GM18507 (cell line): ENCODE measurements around the gene CCDC88A.
"Not testable (repeated sequence)": the region's sequence is repeated elsewhere in the genome, so short reads cannot be mapped to it uniquely, and the experiment has no call there.

Source experiments
- DNase-seq: peaks from one replicate; pipeline ENCODE4 v3.0.0; 2011; ENCODE audit warnings: low read depth; ENCODE audit not compliant: insufficient read length; ENCODE audit errors: extremely low spot score
- FAIRE-seq: peaks from 2 replicates; lab custom pipeline; 2011; peaks lifted over from hg19 to GRCh38; lab: Jason Lieb, UNC

The CCDC88A gene

GRCh38 chr2:55391615-55392242 is 27.9 kb downstream of the CCDC88A start:
- FAIRE-seq, result no peak
- no peak for DNase-seq

- no peak for FAIRE-seq
- no peak for DNase-seq
These were observed 28.5 kb downstream of the CCDC88A start for GRCh38 chr2:55391155-55391554.

DNA sequence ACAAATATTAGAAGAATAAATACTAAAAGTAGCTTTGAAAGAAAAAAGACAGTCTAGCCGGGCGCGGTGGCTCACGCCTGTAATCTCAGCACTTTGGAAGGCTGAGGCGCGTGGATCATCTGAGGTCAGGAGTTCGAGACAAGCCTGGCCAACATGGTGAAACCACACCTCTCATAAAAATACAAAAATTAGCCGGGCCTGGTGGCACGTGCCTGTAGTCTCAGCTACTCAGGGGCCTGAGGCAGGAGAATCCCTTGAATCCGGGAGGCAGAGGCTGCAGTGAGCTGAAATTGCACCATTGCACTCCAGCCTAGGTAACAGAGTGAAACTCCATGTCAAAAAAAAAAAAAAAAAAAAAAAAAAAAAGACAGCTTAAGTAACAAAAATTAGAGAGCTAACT is 34.1 kb downstream of the CCDC88A start:
- DNase-seq, FAIRE-seq: not testable (repeated sequence)

DNA sequence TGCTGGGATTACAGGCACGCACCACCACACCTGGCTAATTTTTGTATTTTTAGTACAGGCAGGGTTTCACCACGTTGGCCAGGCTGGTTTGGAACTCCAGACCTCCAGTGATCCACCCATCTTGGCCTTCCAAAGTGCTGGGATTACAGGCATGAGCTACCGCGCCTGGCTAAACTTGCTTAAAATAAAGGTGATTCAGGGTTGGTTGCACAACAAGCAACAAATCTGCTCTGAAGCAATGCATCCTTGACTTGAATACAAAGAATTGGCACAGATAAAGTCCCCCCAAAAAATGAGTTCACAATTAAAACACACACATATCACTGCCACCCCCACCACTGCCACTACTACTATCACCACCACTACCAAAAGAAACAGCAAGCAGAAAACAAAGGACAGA is 34.9 kb downstream of the CCDC88A start:
- FAIRE-seq (no peak), DNase-seq (no peak)

DNA sequence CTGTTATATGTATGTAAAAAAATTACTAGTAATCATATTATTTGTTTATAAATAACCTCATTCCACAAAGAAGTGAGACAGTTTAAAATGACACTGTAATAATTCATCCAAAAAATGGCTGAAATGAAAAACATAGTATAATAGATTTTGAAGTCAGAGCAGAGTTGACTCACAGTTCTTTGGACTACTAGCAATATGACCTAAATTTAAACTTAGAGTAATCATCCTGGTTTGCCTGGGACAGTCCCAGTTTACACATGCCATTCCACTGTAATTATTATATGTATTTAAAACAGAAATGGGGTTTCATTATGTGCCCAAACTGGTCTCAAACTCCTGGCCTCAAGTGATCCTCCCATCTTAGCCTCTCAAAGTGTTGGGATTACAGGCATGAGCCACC is 48.3 kb downstream of the CCDC88A start:
- FAIRE-seq, result no peak

DNA sequence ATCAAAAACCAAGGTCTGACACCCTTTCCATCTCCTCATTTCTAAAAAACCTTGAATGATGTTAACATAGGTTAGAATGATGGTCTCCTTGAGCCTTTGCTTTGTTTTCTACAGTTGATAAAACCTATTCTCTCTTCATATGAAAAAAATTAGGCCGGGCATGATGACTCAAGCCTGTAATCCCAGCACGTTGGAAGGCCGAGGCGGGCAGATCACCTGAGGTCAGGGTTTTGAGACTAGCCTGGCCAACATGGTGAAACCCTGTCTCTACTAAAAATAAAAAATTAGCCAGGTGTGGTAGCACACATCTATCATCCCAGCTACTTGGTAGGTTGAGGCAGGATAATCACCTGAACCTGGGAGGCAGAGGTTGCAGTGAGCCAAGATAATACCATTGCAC is 49.4 kb downstream of the CCDC88A start:
- FAIRE-seq (no peak), DNase-seq (no peak)

More for the DNA sequence above, 48.3 kb downstream of the CCDC88A start:
- no peak for DNase-seq

- FAIRE-seq (peak; percentile 18), DNase-seq (no peak)
These were observed 54.4 kb downstream of the CCDC88A start for GRCh38 chr2:55365303-55365702.

DNA sequence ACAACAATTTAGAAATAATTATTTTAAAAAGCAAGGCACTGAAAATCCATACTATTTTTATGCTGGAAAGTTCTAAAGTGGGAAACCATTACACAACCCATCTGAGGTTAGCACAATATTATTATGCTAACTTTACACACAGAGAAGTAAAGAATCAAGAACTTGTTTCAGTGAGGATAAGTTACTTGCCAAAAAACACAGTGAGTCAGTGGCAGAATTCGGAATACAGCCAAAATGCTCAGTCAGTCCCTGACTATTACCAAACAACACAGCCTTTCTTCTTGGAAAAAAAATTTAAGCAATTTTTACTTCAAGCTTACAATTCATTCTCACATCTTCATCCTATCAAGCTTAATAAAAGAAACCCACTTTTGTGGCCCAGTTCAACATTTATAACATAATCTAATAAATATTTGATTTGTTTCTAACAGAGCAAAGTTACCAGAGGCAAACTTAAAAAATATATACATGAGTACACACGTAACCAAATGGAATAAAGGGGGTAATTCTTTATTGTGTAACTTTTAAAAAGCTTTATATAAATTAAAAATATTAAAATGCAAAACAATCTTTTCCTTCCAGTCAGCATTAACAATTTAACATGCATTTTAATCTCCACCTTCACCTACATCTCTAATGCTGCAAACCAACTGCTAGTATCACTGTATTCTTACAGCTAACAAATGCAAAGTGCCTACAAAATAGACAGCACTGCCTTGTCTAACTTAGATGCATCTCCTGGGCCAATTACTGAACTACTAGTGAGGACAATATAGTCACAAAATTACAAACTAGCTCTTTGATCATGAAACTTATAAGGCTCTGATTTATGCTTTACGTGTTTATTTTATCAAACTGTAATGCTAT is 55.2 kb downstream of the CCDC88A start:
- no peak for FAIRE-seq
- no peak for DNase-seq

GRCh38 chr2:55363636-55364035 is 56.0 kb downstream of the CCDC88A start:
- DNase-seq (no peak), FAIRE-seq (no peak)

DNA sequence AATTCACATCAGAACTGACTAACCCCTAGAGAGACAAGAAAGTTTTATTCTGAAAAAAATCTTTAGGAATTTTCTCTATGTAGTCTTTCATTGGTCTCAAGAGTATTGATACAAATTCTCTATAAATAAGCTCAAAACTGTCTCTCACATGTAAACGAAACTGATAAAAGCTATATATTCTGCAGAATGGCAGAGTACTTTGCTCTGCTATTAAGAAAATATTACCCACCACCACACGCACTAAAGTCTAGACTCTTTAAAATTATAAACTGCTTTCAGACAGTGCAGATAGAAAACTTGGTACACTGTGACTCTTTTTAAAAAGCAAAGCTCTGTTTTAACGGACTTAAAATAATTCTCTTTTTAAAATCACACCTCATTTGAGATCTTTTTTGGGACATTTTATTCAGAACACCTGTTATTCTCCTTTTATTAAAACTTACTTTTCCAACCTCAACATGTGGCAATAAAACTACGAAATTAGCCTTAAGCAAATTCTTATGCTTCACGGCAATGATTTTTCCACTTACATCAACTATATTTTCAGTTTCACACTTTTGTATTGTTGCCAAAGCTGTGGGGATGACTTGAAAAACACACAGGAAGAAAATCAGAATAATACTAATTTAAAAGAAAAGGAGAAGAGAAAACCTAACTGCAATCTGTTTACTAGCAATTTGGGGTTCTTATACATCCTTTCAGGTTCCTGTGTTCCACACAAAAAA is 58.0 kb downstream of the CCDC88A start:
- no peak for DNase-seq
- FAIRE-seq, result peak; percentile 65

- FAIRE-seq (no peak), DNase-seq (no peak)
These were observed 61.2 kb downstream of the CCDC88A start for GRCh38 chr2:55358451-55358850.

DNA sequence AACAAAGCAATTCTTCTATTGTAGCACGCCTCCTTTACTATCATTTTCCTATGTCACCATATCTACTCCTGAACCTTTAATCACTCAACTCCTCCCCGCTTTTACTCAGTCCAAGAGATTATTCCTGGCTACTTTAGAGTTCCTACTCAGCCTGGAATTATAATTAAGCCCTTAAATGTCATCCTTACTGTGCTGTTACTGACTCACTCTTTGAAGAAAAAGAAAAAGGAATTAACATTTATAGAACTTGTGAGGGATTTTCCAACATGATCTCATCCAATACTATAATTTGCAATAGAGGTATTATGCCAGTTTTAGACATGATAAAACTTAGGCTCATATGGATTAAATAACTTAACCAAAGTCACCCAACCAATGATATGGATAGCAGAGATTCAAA is 61.7 kb downstream of the CCDC88A start:
- FAIRE-seq (no peak), DNase-seq (no peak)

GRCh38 chr2:55357164-55357563 is 62.5 kb downstream of the CCDC88A start:
- DNase-seq, result no peak
- FAIRE-seq, result no peak

DNA sequence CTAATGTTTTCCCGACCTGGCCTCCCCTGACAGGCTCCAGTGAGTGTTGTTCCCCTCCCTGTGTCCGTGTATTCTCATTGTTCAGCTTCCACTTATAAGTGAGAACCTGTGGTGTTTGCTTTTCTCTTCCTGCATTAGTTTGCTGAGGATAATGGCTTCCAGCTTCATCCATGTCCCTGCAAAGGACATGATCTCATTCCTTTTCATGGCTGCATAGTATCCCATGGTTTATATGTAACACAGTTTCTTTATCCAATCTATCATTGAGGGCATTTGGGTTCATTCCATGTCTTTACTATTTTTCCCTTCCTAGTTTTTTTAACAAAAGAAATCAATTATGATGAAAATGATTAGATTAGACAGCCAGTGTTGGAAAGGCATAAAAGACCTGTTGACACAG is 63.5 kb downstream of the CCDC88A start:
- DNase-seq, FAIRE-seq: not testable (repeated sequence)

DNA sequence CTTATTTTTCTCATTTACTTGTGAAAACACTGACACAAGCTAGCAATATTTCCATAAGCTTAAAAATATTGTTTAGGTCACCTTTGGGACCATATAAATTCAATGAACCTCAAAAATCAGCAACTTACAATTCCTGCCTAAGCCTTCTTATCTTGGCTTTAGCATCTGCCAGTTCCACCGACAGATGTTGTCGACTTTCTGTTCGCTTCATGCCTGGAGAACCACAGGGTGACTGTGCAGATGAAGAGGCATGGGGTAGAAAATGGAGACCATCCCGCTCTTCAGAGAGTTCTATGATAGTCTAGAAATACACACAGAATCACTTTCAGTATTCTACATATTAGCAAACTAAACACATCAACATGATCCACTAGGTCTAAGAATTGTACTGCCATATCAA is 64.2 kb downstream of the CCDC88A start:
- no peak for FAIRE-seq
- DNase-seq, result no peak

- no peak for DNase-seq
- FAIRE-seq, result no peak
These were observed 68.0 kb downstream of the CCDC88A start for GRCh38 chr2:55351672-55352071.

DNA sequence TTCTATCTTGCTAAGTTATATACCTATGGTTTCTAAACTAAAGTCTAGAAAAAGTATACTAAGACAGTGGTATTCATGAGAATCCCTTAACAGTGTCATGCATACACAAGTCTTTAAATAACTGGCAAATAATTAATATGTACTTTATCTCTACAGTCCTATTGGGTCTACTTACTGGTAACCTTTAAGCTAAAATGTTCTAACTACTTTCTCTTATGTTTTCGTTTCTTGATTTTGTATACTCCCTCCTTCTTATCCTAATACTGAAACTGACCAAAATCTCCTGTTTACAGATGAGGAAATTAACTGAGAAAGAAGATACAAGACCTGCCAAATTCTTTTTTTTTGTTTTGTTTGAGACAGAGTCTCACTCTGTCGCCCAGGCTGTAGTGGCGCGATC is 74.6 kb downstream of the CCDC88A start:
- FAIRE-seq (peak; percentile 18), DNase-seq (no peak)

DNA sequence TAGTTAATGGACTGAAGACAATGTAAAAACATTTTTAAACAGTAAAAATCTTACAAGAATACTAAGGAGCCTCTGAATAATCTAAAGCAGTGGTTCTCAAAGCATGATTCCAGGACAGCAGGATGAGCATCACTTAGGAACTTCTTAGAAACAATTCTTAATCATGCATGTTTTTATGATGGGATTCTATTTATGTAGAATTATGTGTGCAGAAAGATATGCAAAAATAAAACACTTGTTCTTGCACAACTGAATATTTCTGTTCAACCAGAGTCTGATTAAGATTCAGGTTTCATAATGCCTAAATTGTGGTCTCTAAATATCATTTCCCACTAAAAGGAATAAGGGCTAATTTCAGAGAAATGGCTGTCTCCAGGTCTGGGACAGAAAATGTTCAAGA is 81.4 kb downstream of the CCDC88A start:
- FAIRE-seq (no peak), DNase-seq (no peak)

GRCh38 chr2:55334728-55335127 is 84.9 kb downstream of the CCDC88A start:
- no peak for FAIRE-seq
- no peak for DNase-seq

DNA sequence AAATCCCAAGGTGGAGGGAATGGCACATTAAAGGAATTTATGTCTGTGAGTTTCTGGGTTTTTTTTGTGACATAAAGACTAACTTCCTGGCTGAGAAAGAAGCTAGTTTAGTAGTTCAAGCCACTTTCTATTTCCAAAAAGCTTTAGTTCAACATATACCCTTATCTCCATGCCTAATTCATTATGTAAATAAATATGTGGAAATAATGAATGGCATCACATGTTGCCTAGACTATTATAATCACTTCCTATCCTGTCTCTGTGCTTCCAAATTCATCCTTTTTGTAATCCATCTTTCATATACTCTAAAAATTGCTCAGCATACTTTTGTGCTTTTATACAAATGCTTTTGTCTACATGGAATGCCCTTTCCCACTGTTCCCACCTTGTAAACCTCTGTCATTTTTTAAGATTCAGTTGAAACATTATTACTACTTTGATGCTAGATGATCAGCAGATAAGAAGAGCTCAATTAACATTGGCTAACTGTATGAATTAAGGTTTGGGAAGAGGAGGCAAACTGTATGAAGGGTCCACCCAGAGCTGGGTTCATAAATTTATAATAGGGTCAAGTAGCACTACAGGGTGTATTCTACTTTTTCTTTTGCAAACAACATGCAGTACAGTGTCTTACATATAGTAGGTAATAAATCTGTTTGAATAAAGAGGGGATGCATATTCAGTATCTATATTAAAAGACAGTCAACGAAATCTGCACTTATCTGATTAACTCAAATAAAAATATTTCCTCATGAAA is 88.9 kb downstream of the CCDC88A start:
- DNase-seq (no peak), FAIRE-seq (no peak)
